ENCODE measurements around the gene CABLES1.
"Not testable (repeated sequence)": the region's sequence is repeated elsewhere in the genome, so short reads cannot be mapped to it uniquely, and the experiment has no call there.

The CABLES1 gene

DNA sequence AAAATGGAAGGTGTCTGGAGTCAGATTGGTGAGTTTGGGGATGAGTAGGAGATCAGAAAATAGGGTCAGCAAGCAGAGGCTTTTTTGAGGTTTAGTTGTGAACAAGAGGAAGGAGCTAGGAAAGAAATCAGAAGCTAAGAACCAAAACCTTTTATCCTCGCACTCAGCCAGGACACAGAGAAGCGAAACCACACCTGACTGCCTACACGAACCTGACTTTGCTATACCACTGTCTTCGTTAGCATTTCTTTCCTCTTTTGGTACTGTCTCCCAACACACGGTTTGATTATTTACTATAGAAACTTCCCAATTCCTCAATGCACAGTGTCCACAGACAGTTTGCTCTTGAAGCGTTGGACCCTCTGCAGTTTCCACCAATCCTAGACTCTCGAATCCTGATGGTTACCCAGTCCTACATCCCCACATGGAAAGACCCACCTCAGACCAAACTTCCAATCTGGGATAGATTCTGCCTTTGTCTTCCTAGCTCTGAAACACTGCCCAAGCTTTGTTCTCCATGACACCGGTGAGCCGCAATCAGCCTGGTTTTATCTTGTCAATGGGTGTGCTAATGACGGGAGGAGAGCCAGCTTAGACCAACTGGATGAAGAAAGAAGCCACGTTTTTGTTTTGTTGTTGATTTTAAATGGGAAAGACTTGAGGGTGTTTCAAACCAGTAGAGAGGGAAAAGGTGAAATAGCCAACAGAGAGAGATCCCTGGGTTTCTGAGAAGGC is 137.4 kb downstream of the CABLES1 start:
- no peak for DNase-seq

DNA sequence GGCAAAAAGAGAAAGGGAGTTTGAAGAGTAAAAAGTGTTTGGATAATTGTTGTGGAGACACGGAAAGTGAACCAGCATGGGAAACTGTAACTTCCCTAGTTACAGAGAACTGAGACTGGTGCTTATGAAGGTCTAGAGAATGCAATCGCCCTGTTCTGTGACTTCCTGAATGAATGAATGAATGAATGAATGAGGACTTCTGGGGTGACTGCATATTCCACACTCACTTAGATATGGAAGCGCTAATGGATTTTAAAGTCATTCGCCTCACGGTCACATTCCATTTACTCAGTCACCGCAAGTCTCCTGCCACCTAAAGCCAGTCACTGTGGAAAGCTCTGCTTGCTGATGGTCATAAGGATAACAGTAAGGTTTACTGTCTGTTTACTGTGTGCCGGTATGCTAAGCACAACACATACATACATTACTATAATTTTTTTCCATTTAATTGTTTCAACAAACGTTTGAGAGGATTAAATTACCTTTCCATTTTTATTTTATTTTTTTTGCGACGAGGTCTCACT is 138.2 kb downstream of the CABLES1 start:
- DNase-seq = no peak

DNA sequence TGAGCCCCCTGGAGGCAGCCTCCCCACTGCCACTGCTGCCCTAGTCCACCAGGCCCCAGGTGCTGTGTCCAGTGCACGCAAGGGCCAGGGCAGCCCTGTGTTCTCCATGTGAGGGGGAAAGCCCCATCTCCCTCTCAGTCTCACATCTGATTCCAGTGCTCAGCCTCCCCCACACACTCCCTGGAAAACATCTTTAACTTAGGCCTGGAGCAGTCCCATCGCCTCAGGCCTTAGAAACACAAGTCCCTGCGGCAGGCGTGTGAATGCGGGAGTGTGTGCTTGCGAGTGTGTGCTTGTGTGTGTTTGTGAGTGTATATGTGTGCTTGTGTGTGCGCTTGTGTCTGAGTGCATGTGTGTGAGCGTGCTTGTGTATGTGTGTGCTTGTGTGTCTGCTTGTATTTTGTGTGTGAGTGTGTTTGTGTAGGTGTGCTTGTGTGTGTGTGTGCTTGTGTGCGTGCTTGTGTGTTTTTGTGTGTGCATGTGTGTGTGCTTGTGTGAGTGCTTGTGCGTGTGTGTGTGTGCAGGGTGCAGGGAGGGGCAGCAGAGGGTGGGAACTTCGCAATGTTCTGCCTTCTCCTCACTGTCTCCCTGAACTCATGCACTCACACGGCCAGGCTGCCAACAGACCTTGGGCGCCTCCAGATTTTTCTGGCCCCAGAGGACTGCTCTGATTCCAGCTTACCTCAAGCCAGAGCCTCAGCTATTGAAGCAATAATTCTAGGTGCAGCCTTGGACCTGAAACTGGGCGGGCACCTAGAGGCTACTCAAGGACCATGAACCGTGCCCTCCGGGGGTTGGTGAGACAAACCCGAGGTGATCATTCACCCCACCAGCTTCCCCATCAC is 139.6 kb downstream of the CABLES1 start:
- no peak for DNase-seq

- DNase-seq = no peak
These were observed 141.2 kb downstream of the CABLES1 start for GRCh38 chr18:23276451-23276850.

DNA sequence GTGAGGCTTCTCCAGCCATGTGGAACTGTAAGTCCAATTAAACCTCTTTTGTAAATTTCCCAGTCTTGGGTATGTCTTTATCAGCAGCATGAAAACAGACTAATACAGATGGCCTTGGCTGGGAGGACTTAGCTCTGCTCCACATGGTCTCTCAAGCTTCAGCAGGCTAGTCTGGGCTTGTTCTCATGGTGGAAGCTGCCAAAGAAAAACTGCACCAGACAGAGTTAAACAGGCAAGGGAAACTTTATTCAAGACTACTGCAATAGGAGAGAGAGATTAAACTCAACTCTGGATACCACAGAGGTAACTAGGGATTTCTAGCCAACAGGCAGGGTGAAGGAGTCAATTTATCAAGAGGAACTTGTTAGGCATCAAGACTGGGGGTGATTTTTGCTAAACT is 142.1 kb downstream of the CABLES1 start:
- DNase-seq = no peak

- DNase-seq = no peak
These were observed 144.6 kb downstream of the CABLES1 start for GRCh38 chr18:23279931-23280330.

GRCh38 chr18:23280844-23281243 is 145.6 kb downstream of the CABLES1 start:
- no peak for DNase-seq

GRCh38 chr18:23281626-23282436 is 146.5 kb downstream of the CABLES1 start:
- DNase-seq = no peak

GRCh38 chr18:23282437-23282781 is 147.1 kb downstream of the CABLES1 start:
- DNase-seq = no peak

DNA sequence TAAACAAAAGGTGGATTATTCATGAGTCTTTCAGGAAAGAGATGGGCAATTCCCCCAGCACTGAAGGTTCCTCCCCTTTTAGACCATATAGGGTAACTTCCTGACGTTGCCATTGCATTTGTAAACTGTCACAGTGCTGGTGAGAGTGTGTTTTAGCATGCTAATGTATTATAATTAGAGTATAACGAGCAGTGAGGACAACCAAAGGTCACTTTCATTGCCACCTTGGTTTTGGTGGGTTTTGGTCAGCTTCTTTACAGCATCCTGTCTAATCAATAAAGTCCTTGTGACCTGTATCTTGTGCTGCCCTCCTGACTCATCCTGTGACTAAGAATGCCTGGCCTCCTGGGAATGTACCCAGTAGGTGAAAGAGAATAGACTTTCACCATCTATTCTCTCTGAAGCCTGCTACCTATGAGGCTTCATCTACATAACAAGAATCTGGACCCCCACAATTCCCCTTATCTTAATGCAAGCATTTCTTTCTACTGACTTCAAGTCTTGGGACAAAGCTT is 148.7 kb downstream of the CABLES1 start:
- DNase-seq = peak; percentile 59

- DNase-seq = peak; percentile 29
These were observed 149.3 kb downstream of the CABLES1 start for GRCh38 chr18:23284629-23285028.

DNA sequence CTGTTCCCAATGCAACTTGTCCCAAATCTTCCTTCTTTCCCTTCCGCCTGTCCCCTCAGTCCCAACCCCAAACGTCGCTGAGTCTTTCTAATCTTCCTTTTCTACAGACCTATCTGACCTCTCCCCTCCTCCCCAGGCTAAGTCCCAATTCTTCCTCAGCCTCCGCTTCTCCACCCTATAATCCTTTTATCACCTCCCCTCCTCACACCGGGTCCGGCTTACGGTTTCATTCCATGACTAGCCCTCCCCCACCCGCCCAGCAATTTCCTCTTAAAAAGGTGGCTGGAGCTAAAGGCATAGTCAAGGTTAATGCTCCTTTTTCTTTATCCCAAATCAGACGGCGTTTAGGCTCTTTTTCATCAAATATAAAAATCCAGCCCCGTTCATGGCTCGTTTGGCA is 150.3 kb downstream of the CABLES1 start:
- not testable (repeated sequence) for DNase-seq

GRCh38 chr18:23291456-23292205 is 156.3 kb downstream of the CABLES1 start:
- DNase-seq = no peak

- no peak for DNase-seq
These were observed 165.0 kb downstream of the CABLES1 start for GRCh38 chr18:23300231-23300805.

- DNase-seq = no peak
These were observed 166.7 kb downstream of the CABLES1 start for GRCh38 chr18:23301972-23302371.

- DNase-seq = no peak
These were observed 167.2 kb downstream of the CABLES1 start for GRCh38 chr18:23302511-23302850.

- no peak for DNase-seq
These were observed 167.7 kb downstream of the CABLES1 start for GRCh38 chr18:23302851-23303527.

GRCh38 chr18:23306822-23307221 is 171.5 kb downstream of the CABLES1 start:
- no peak for DNase-seq

DNA sequence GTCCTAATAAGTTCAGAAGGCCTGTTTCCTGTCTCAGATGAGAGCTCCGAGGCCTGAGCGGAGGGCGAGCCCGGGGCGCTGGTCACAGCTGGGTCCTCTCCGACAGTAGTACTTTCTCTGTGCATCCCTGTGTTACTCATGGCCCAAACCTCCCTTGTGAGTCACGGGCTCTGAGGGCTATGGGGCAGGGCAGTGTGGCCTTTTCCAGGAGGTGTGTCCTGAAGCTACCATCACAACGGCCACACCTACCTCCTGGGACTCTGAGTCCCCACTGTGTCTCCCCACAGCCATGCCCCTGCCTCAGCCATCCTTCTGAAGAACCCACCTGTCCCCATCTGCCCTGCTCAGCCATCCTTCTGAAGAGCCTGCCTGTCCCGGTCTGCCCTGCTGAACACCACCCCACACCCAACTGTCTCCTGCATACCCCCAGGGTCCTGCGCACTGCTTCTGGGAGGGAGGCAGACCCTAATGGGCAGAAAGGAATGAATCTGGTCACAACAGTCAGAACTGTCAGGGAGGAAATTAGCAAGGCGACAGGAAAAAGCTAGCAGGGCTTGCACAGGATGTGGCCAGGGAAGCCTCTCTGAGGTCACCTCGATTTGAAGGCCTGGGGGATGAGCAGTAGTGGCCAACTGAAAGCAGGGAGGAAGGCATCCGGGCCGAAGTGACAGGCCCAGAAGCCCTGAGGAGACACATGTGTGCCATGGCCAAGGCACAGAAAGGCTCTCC is 172.4 kb downstream of the CABLES1 start:
- no peak for DNase-seq
